Activated T-cell treated with anti-CD3 and anti-CD28 coated beads, Interleukin-2, amount 50 U/mL, for 1 hour (primary cell): Measurements from ENCODE around the gene DCAF4L1.

ENCODE experiments used
- DNase-seq: peaks from one replicate; pipeline ENCODE4 v3.0.0-alpha.2; 2020

The DCAF4L1 gene

DNA sequence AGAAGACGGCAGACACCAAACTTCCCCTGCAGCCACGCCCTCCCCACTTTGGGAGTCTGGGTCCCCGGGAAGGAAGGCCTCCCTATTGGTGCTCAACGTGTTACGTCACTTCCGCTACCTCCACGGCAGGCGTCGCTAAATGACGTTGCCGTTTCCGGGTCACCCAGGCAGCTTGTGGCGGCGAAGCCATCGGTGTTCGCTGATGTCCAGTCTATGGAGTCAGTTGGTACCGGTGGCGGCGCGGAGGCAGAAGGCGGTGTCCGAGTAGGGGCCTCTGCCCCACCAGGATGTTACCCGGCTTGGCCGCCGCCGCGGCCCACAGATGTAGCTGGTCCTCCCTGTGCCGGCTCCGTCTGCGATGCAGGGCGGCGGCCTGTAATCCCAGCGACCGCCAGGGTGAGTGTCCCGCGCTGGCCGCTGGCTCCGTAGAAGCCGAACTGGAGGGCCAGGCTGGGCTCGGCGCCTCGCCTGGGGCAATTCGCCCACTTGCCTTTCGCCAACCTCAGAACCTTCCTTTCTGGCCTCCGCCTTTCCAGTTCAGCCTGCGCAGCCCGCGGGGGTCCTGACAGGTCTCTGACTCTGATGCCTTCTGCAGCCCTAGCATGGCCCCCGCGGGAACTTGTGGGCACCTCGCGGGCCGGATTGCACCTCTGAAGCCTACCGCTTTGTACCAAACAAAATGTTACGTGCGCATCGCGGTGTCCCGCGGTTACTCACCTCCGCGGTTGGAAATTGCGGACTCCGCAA is 9.0 kb downstream of the DCAF4L1 start, which contains the start of gene SLC30A9:
TSS of gene SLC30A9 (plus strand) at position 166 of the 747 bp plus-strand sequence. CDS start at position 288, 122 bp downstream.
- DNase-seq = peak; percentile 90

DNA sequence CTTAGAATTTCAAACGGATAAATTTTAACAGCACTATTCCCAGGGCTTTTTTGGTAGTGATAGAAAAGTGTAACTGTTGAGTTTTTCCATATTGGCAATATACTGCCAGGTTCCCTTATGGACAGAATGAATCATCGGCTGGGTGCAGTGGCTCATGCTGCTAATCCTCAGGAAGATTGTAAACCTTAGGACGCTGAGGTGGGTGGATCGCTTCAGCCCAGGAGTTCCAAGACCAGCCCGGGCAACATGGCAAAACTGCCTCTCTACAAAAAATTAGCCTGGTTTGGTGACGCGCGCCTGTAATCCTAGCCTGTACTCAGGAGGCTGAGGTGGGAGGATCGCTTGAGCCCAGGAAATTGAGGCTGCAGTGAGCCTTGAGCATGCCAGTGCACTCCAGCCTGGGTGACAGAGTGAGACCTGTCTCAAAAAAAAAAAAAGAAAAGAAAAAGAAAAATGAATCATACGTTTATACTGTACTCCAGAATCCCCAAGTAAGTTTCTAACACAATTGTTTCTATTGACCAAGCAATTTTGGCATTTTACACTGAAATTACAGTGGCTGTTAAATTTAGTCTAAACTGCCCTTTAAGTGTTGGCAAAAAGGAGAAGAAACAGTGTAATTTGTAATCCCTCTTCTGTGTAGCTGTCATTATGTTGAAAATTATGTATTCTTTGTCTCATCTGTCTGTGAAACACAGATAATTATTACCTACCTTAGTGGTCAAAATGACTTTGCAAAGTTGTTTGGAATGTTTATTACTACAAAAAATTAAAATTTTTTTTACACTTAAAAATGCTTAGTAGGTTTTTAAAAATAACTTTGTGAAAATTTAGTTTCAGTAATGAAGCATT is 10.6 kb downstream of the DCAF4L1 start:
- DNase-seq = no peak

DNA sequence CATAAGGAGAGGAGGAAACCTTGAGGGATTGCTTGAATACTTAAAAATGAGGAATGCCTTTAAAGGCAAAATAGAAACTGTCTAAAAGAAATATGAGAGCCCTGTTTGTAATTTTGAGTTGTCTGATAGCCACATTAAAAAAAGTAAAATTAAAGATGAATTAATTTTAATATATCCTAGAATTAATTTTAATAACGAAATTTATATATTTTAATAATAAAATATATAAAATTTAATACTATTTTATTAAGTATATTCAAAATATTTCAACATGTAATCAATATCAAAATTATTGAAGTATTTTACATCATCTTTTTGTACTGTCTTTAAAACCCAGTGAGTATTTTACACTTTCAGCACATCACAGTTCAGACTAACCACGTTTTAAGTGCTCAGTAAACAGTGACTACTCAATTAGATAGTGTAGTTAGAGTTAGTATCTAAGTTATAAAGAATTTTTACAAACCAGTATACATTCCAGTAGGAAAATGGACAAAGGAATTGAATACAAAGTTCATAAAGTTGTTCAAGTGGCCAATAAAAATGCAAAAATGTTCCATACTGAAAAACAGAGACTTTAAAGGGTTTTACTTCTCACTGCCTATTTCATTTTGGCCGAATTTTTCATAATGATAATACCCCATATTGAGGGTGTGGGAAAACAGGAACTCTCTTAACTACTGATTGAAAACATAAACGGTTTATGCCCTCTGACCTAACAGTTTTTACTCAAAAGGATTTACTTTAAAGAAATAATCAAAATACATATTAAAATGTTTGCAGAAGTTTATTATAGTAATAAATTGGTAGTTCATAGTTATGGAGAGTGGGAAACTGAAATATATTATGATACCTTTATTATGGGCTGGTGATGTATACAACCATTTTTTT is 11.7 kb downstream of the DCAF4L1 start:
- DNase-seq = no peak

DNA sequence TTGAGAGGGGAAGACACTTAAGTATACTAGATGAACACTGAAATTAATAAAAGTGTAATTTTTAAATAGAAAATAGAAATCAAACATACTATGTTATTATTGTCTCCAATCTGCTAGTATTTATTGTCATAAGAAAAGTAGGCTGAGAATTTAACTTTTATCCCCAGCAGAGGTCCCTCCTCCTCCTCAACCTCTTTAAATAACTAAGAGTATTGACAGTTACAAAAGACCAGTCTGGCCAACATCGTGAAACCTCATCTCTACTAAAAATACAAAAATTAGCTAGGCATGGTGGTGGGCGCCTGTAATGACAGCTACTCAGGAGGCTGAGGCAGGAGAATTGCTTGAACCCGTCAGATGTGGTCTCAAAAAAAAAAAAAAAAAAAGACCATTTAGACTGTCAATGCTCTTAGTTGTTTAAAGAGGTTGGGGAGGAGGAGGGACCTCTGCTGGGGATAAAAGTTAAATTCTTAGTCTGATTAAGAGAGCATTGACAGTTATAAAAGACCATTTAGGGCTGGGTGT is 13.0 kb downstream of the DCAF4L1 start:
- no peak for DNase-seq

DNA sequence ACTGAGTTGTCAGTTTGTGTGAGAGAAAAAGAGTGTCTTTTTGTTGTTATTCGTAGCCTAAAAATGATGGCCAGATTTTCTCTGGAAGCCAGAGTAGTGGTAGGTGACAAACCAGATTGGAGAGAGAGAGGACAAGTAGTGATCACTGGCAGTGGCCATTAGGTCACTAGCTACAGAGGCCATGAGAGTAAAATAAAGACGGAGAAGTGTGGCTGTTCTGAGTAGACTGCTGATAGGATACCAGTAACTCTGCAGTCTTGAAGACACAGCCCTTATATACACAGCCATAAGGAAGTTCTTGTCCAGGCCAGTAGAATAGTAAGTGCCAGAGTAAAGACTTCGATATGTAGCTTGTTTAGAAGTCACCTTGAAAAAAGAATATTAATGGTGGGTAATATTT is 16.5 kb downstream of the DCAF4L1 start:
- DNase-seq = no peak

DNA sequence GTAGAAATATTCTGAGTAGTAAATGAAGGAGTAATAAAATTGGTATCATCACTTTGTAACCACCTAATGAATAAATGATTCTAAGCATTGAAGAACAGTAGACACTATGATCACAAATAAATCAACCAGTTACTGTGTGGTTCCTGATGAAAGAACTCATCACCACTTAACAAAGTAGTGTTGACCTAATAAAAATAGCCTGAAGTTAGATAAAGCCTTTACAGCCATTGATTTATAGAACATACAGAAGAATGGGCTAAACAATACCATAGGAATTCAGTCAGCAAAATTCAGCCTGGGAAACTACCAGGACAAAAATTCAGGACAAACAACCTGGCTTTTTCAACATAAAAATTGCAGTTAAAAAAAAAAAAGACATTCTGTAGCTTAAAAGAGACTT is 17.8 kb downstream of the DCAF4L1 start:
- DNase-seq = no peak

DNA sequence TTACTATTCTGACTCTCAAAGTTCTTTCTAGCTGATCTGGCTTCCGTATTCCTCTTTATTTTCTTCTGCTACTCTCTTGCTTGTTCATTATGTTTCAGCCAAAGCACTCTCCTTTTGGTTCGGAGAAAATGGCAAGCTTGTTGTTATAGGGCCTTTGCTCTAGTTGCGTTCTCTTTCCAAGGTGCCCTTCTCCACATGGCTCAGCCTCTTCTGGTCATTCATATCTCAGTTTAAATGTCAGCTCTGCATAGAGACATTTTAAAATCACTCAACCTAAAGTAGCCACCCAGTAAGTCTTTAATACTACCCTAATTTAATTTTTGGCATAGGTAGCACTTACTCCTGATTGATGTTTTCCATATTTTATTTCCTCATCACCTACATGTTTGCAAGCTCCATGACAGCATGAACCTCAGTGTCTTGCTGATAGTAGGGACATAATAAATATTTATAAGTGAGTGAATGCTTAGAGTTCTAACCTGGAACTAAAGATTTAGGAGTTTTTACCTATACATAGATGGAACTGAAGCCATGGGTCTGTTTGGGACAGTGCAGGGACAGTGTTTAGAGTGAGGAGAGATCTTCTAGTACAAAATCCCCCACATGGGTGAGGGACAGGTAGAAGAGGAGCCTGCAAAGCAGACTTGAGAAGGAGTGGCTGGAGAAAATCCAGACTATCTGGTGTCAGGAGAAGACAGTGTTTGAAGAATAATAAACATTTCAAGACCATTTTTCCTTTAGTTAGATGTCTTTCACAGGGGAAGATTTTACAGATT is 26.6 kb downstream of the DCAF4L1 start:
- no peak for DNase-seq

DNA sequence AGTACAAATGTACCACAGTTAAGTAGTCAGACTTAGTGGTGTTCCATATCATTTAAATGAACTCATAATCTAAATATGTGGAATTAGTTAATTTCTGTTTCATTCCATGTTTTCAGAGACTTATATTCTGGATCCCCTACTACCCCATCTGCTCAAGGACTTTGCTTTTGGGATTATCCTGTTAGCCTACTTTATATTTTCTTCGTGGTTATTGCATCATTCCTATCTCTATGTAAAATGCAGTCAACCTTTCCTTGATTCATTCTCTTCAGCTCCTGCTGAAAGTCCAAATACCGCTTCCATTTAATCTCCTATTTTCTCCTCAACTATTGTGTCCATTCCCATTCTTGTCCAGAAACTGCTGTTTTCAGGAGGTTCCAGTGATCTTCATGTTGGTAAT is 33.9 kb downstream of the DCAF4L1 start:
- no peak for DNase-seq

DNA sequence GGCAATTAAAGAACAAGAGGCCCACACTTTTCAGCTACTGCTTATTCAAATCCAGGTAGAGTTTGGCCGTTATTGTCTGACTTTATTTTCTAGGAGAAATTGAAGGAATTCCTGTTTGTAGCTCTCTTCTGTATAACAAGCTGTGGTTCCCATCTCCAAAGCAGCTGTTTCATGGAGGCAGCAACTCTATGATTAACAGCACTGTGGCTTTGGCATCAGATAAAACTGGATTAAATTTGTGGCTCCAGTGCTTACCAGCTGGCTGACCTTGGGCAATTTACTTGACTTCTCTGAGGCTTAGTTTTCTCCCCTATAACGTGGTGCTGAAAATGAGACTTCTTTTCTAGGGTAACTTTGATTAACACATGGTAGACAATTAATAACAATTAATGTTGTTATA is 36.9 kb downstream of the DCAF4L1 start:
- no peak for DNase-seq
